Measurements from ENCODE around the gene SPAG9. TPM values are rescaled to one million over a fixed set of nuclear protein-coding genes. Genes with fewer than 3 reads are reported as not detected.

SPAG9 gene
- polyA plus RNA-seq, 1 donor from 2014 or later, result 201 TPM

Other genes with a start within 250 kb of the SPAG9 start
- 224 and 262 TPM in 2 replicates for gene NME1, start 32.7 kb upstream of the SPAG9 start, polyA plus RNA-seq
- gene NME2, start 45.5 kb upstream of the SPAG9 start, polyA plus RNA-seq, result 127 and 133 TPM in 2 replicates
- gene MBTD1, start 139.2 kb upstream of the SPAG9 start, polyA plus RNA-seq, result 59.7 and 70.0 TPM in 2 replicates
- 41.6 and 52.1 TPM in 2 replicates for gene UTP18, start 139.7 kb upstream of the SPAG9 start, polyA plus RNA-seq

Data from neural cell (in vitro differentiated cells).